HCT116 (cell line): ENCODE measurements around the gene HSD17B7. TPM values are rescaled to one million over a fixed set of nuclear protein-coding genes. Genes with fewer than 3 reads are reported as not detected.

Experiments used
- ATAC-seq: fragments of 200-7000 bp; cut with Tn5 transposase; 2 replicates; pipeline ENCODE4 v1.9.1; 2020; ENCODE audit warnings: mild to moderate bottlenecking, moderate library complexity
- BruUV-seq: library from RNA; stranded (reverse); fragments of 400-500 nt; replicated peaks from 2 replicates; lab custom pipeline; 2021; lab: Mats Ljungman, UMichigan
- CTCF ChIA-PET: fragments of 300-600 bp; sonication (Branson Sonifier 250); formaldehyde crosslinking; loops from one replicate; lab custom pipeline; 2021; ENCODE audit warnings: antibody characterized with exemption; lab: Charles Lee
- POLR2A ChIA-PET: fragments of 300-600, 350-600 bp; sonication (Branson Sonifier 250); formaldehyde crosslinking; loops from one replicate; lab custom pipeline; 2021; ENCODE audit warnings: antibody characterized with exemption; lab: Charles Lee
- RAD21 ChIA-PET, 2 experiments: fragments of 300-600 bp; sonication (Branson Sonifier 250); formaldehyde crosslinking; loops; one replicate each; lab custom pipeline; 2023; ENCODE audit warnings: low total read pairs in 2 of 2; ENCODE audit not compliant: uncharacterized antibody in 2 of 2, unreplicated experiment in 2 of 2, low non-redundant PET in 1 of 2; lab: Charles Lee
- DNase-seq: peaks from one replicate; pipeline ENCODE4 v3.0.0-alpha.2; 2010; ENCODE audit warnings: low read depth, low spot score
- H2AFZ ChIP-seq: fragments of 200-600 bp; shearing (Covaris generic), sonication (generic); 2 replicates; pipeline ENCODE4 v1.6.1; 2017; ENCODE audit warnings: low read depth, mixed run types, mixed read lengths, antibody characterized with exemption, low read length; ENCODE audit not compliant: poor library complexity, severe bottlenecking
- H3K27ac ChIP-seq: 2 replicates; pipeline ENCODE4 v1.5.1; 2012; ENCODE audit warnings: low read depth, low read length
- H3K27me3 ChIP-seq: fragments of 200-600 bp; sonication (generic); 2 replicates; pipeline ENCODE4 v1.6.1; 2016; ENCODE audit warnings: mixed run types, low read length, mixed read lengths; ENCODE audit not compliant: insufficient read depth
- H3K36me3 ChIP-seq, 2 experiments: fragments of 200-500 bp in 1 of 2; fragments of 200-600 bp in 1 of 2; sonication (Bioruptor generic) in 1 of 2; sonication (generic) in 1 of 2; 2 replicates each; pipeline versions ENCODE4 v1.5.1 to v1.6.1; 2014 to 2016; ENCODE audit warnings: low read length in 2 of 2, inconsistent platforms in 1 of 2, mixed read lengths in 1 of 2, mixed run types in 1 of 2; ENCODE audit not compliant: insufficient read depth in 2 of 2, control insufficient read depth in 1 of 2
- H3K4me1 ChIP-seq, 2 experiments: fragments of 200-600 bp in 1 of 2; sonication (generic) in 1 of 2; 2 replicates each; pipeline versions ENCODE4 v1.5.1 to v1.6.1; 2012 to 2017; ENCODE audit warnings: low read length in 2 of 2, inconsistent platforms in 1 of 2, mild to moderate bottlenecking in 1 of 2, mixed read lengths in 1 of 2, mixed run types in 1 of 2, moderate library complexity in 1 of 2; ENCODE audit not compliant: insufficient read depth in 2 of 2, control insufficient read depth in 1 of 2
- H3K4me2 ChIP-seq: fragments of 200-600 bp; sonication (generic); 2 replicates; pipeline ENCODE4 v1.6.1; 2017; ENCODE audit warnings: mixed run types, low read length, mixed read lengths
- H3K4me3 ChIP-seq, 2 experiments: fragments of 200-600 bp in 1 of 2; sonication (generic) in 1 of 2; replicated peaks in 1 of 2; 2 replicates each; pipeline ENCODE4 v1.5.1; 2011 to 2016; ENCODE audit warnings: low read length in 2 of 2, control low read depth in 1 of 2, low read depth in 1 of 2, mild to moderate bottlenecking in 1 of 2, mixed read lengths in 1 of 2, mixed run types in 1 of 2
- H3K79me2 ChIP-seq: fragments of 200-600 bp; sonication (generic); 2 replicates; pipeline ENCODE4 v1.6.1; 2017; ENCODE audit warnings: mild to moderate bottlenecking, mixed run types, low read length, moderate library complexity, mixed read lengths; ENCODE audit not compliant: insufficient read depth
- H3K9ac ChIP-seq: fragments of 200-600 bp; sonication (generic); 2 replicates; pipeline ENCODE4 v1.6.1; 2016; ENCODE audit warnings: low read length, mixed read lengths
- H3K9me2 ChIP-seq: fragments of 200-600 bp; sonication (generic), shearing (Covaris generic); 2 replicates; pipeline ENCODE4 v1.6.1; 2017; ENCODE audit warnings: mixed run types, mild to moderate bottlenecking, moderate library complexity; ENCODE audit not compliant: insufficient read depth
- H3K9me3 ChIP-seq, 2 experiments: fragments of 200-500 bp in 1 of 2; fragments of 200-600 bp in 1 of 2; sonication (Bioruptor generic) in 1 of 2; sonication (generic) in 1 of 2; 2 replicates each; pipeline ENCODE4 v1.6.1; 2014 to 2017; ENCODE audit warnings: low read length in 2 of 2, mixed read lengths in 2 of 2, inconsistent platforms in 1 of 2, low read depth in 1 of 2, mild to moderate bottlenecking in 1 of 2, mixed run types in 1 of 2, moderate library complexity in 1 of 2; ENCODE audit not compliant: control insufficient read depth in 1 of 2, insufficient read depth in 1 of 2
- H4K20me1 ChIP-seq: fragments of 200-600 bp; sonication (generic), shearing (Covaris generic); 2 replicates; pipeline ENCODE4 v1.6.1; 2017; ENCODE audit warnings: mixed run types, mild to moderate bottlenecking, moderate library complexity; ENCODE audit not compliant: insufficient read depth
- CBX3 ChIP-seq: IDR thresholded peaks from 2 replicates; pipeline ENCODE4 v1.6.1; 2012; ENCODE audit warnings: low read depth
- CEBPB ChIP-seq: IDR thresholded peaks from 2 replicates; pipeline ENCODE4 v1.6.1; 2012; ENCODE audit warnings: low read depth
- EGR1 ChIP-seq: IDR thresholded peaks from 2 replicates; pipeline ENCODE4 v1.6.1; 2012; ENCODE audit warnings: low read depth
- ELF1 ChIP-seq: IDR thresholded peaks from 2 replicates; pipeline ENCODE4 v1.6.1; 2012; ENCODE audit warnings: low read depth, borderline replicate concordance
- EZH2 ChIP-seq: fragments of 200-600 bp; sonication (generic); IDR thresholded peaks from 2 replicates; pipeline ENCODE4 v1.6.1; 2017; ENCODE audit warnings: antibody characterized with exemption, mixed run types
- EZH2phosphoT487 ChIP-seq: fragments of 200-600 bp; IDR thresholded peaks from 2 replicates; pipeline ENCODE4 v1.6.1; 2018; ENCODE audit warnings: antibody characterized with exemption, borderline replicate concordance
- FOSL1 ChIP-seq: IDR thresholded peaks from 2 replicates; pipeline ENCODE4 v1.6.1; 2012; ENCODE audit warnings: low read depth
- JUND ChIP-seq: IDR thresholded peaks from 2 replicates; pipeline ENCODE4 v1.6.1; 2012
- POLR2A ChIP-seq: IDR thresholded peaks from 2 replicates; pipeline ENCODE4 v1.7.0; 2011; ENCODE audit warnings: borderline replicate concordance; ENCODE audit not compliant: insufficient read depth, insufficient read length; ENCODE audit errors: extremely low read depth
- POLR2AphosphoS5 ChIP-seq: IDR thresholded peaks from 2 replicates; pipeline ENCODE4 v1.6.1; 2011; ENCODE audit warnings: mild to moderate bottlenecking, low read depth, low read length, moderate library complexity
- RAD21 ChIP-seq: IDR thresholded peaks from 2 replicates; pipeline ENCODE4 v1.6.1; 2012; ENCODE audit warnings: low read depth, mild to moderate bottlenecking
- SIN3A ChIP-seq: IDR thresholded peaks from 2 replicates; pipeline ENCODE4 v1.6.1; 2012; ENCODE audit warnings: low read depth
- SP1 ChIP-seq: IDR thresholded peaks from 2 replicates; pipeline ENCODE4 v1.6.1; 2012; ENCODE audit warnings: low read depth
- SRF ChIP-seq: IDR thresholded peaks from 2 replicates; pipeline ENCODE4 v1.6.1; 2012; ENCODE audit warnings: low read depth
- TCF7L2 ChIP-seq: IDR thresholded peaks from 2 replicates; pipeline ENCODE4 v1.7.0; 2011; ENCODE audit warnings: borderline replicate concordance, inconsistent platforms; ENCODE audit not compliant: insufficient read depth, insufficient read length; ENCODE audit errors: extremely low read depth
- ZFX ChIP-seq: fragments of 450-650 bp; IDR thresholded peaks from 2 replicates; pipeline ENCODE4 v1.6.1; 2017
- intact Hi-C: fragments of 100-400 bp; cut with micrococcal nuclease; formaldehyde crosslinking; loops from 2 replicates; pipeline ENCODE4 v1.10.0; 2022
- total RNA-seq: library from RNA; stranded (reverse); gene quantifications from one replicate; pipeline ENCODE4 v1.2.1, GENCODE V29; 2021; ENCODE audit not compliant: unreplicated experiment
- TF ChIP-seq, protein P1 (sequence below): IDR thresholded peaks from 2 replicates; pipeline ENCODE4 v1.6.1; 2012
- TF ChIP-seq, protein P2 (sequence below), 3 experiments: fragments of 200-600 bp in 1 of 3; sonication (generic) in 1 of 3; IDR thresholded peaks in 2 of 3; conservative IDR thresholded peaks in 1 of 3; 2 replicates each; pipeline ENCODE4 v1.5.1; 2012 to 2017; ENCODE audit warnings: low read depth in 2 of 3, low read length in 2 of 3, antibody characterized with exemption in 1 of 3, borderline replicate concordance in 1 of 3, control low read depth in 1 of 3, mild to moderate bottlenecking in 1 of 3, mixed read lengths in 1 of 3, mixed run types in 1 of 3, moderate library complexity in 1 of 3; ENCODE audit not compliant: insufficient read depth in 1 of 3
- TF ChIP-seq, protein P3 (sequence below): IDR thresholded peaks from 2 replicates; pipeline ENCODE4 v1.6.1; 2012; ENCODE audit warnings: low read depth
- TF ChIP-seq, protein P4 (sequence below): IDR thresholded peaks from 2 replicates; pipeline ENCODE4 v1.6.1; 2012

HSD17B7 gene
- total RNA-seq, 1 experiment from 2014 or later: 22.6 TPM

DNA sequence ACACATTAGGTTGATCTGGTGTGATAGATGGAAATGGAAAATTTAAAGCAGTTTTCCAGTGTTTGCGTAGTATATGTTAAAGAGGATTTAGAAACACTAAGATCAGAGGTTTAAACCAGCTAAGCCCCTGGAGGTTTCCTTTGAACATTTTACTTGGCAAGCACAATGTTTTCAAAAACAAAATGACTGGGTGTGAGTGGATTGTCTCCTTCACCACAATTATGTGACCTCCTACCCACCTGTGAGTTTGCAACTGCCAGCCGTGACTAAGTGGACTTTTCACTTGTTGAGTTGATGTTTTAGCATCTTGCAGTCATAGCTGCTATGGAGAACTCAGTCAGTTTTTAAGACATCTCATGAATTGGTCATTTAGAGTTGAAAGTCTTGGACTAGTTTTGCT lies 65.8 kb downstream of the HSD17B7 start:
- peak; percentile 66 for ATAC-seq
- no peak overlapping the region for H3K9ac ChIP-seq

DNA sequence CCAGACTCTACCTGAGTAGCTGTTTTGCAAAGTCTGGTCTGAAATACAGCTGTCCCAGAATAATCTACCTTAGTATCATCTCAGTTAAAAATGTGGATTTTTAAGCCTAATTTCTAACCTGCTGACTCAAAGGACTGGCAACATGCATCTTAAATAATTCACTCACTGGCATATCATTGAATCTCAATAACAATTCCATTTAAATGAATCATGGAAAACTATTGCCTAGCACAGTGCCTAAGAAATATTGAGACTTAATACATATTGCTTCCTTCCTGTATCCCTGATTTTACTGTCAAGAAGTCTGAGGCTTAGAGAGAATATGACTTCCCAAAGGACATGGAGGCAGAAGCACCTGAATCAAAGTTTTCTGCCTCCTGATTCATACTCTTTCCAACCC lies 67.3 kb downstream of the HSD17B7 start:
- ChIA-PET CTCF (interaction anchor here (1.6 to 1.8 kb wide), 2 partner anchors 10 to 21 kb away, joined by 4 read pairs; no protein-coding TSS in a partner anchor), POLR2A (no interaction called here), RAD21 (no interaction called here)
- Histone ChIP-seq H2AFZ (no peak overlapping the region), H3K4me3 (no peak overlapping the region), H3K4me2 (no peak overlapping the region), H3K4me1 (peaks cover 16 to 26% of the 10 kb centered on the region in 2 experiments), H3K27me3 (no peaks in the 10 kb centered on the region), H3K9me2 (no peaks in the 10 kb centered on the region), H3K79me2 (no peaks in the 10 kb centered on the region), H3K36me3 (no peaks in the 10 kb centered on the region), H3K27ac (no peak overlapping the region), H4K20me1 (no peaks in the 10 kb centered on the region), H3K9me3 (no peaks in the 10 kb centered on the region), H3K9ac (no peak overlapping the region)
- no TSS peak for BruUV-seq
- intact Hi-C loops: no loop called here
- ATAC-seq (no peak), DNase-seq (no peak)
- TF ChIP-seq, protein P1, sequence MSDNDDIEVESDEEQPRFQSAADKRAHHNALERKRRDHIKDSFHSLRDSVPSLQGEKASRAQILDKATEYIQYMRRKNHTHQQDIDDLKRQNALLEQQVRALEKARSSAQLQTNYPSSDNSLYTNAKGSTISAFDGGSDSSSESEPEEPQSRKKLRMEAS: no peak
- TF ChIP-seq, protein P2, sequence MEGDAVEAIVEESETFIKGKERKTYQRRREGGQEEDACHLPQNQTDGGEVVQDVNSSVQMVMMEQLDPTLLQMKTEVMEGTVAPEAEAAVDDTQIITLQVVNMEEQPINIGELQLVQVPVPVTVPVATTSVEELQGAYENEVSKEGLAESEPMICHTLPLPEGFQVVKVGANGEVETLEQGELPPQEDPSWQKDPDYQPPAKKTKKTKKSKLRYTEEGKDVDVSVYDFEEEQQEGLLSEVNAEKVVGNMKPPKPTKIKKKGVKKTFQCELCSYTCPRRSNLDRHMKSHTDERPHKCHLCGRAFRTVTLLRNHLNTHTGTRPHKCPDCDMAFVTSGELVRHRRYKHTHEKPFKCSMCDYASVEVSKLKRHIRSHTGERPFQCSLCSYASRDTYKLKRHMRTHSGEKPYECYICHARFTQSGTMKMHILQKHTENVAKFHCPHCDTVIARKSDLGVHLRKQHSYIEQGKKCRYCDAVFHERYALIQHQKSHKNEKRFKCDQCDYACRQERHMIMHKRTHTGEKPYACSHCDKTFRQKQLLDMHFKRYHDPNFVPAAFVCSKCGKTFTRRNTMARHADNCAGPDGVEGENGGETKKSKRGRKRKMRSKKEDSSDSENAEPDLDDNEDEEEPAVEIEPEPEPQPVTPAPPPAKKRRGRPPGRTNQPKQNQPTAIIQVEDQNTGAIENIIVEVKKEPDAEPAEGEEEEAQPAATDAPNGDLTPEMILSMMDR (IDR thresholded peaks at IDR 0.05 in 2 of 3, conservative IDR thresholded peaks at IDR 0.05 in 1 of 3; ENCODE audit: borderline replicate concordance in 1 of 3, insufficient read depth in 1 of 3, low read depth in 2 of 3, low read length in 2 of 3): no peak
- TF ChIP-seq CEBPB: no peak
- TF ChIP-seq, protein P3, sequence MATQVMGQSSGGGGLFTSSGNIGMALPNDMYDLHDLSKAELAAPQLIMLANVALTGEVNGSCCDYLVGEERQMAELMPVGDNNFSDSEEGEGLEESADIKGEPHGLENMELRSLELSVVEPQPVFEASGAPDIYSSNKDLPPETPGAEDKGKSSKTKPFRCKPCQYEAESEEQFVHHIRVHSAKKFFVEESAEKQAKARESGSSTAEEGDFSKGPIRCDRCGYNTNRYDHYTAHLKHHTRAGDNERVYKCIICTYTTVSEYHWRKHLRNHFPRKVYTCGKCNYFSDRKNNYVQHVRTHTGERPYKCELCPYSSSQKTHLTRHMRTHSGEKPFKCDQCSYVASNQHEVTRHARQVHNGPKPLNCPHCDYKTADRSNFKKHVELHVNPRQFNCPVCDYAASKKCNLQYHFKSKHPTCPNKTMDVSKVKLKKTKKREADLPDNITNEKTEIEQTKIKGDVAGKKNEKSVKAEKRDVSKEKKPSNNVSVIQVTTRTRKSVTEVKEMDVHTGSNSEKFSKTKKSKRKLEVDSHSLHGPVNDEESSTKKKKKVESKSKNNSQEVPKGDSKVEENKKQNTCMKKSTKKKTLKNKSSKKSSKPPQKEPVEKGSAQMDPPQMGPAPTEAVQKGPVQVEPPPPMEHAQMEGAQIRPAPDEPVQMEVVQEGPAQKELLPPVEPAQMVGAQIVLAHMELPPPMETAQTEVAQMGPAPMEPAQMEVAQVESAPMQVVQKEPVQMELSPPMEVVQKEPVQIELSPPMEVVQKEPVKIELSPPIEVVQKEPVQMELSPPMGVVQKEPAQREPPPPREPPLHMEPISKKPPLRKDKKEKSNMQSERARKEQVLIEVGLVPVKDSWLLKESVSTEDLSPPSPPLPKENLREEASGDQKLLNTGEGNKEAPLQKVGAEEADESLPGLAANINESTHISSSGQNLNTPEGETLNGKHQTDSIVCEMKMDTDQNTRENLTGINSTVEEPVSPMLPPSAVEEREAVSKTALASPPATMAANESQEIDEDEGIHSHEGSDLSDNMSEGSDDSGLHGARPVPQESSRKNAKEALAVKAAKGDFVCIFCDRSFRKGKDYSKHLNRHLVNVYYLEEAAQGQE: no peak
- TF ChIP-seq TCF7L2: no peak

More for the DNA sequence above, 65.8 kb downstream of the HSD17B7 start:
- ChIA-PET CTCF (interaction anchor here (1.1 to 1.8 kb wide), 4 partner anchors 22 to 460 kb away, joined by 3 to 4 read pairs (median 3); no protein-coding TSS in a partner anchor), POLR2A (no interaction called here), RAD21 (no interaction called here)
- Histone ChIP-seq H3K4me1 (peaks cover 16 to 26% of the 10 kb centered on the region in 2 experiments), H2AFZ (peak overlapping the region; percentile 14), H3K4me3 (no peak overlapping the region), H3K79me2 (no peaks in the 10 kb centered on the region), H3K9me3 (no peaks in the 10 kb centered on the region), H3K27me3 (no peaks in the 10 kb centered on the region), H3K4me2 (peak overlapping the region; percentile 35), H4K20me1 (no peaks in the 10 kb centered on the region), H3K36me3 (no peaks in the 10 kb centered on the region), H3K9me2 (no peaks in the 10 kb centered on the region), H3K27ac (no peak overlapping the region)
- no TSS peak for BruUV-seq
- DNase-seq: peak; percentile 50
- intact Hi-C loops: no loop called here
- TF ChIP-seq EGR1: no peak
- TF ChIP-seq EZH2: no peak
- TF ChIP-seq EZH2phosphoT487: no peak
- no peak for TF ChIP-seq SRF
- no peak for TF ChIP-seq POLR2A
- no peak for TF ChIP-seq POLR2AphosphoS5
- TF ChIP-seq SP1: peak; percentile 61
- TF ChIP-seq, protein P4, sequence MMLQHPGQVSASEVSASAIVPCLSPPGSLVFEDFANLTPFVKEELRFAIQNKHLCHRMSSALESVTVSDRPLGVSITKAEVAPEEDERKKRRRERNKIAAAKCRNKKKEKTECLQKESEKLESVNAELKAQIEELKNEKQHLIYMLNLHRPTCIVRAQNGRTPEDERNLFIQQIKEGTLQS: 0 out of 2 replicates have a peak, but pooled peaks have one; percentile 9
- peak; percentile 47; the same call in 1 of the 2 replicates for TF ChIP-seq SIN3A
- peak; percentile 55 for TF ChIP-seq CBX3
- no peak for TF ChIP-seq ELF1
- no peak for TF ChIP-seq ZFX
- TF ChIP-seq JUND: peak; percentile 56
- TF ChIP-seq, protein P1: 0 out of 2 replicates have a peak, but pooled peaks have one; percentile 18
- TF ChIP-seq RAD21: no peak
- TF ChIP-seq CEBPB: peak; percentile 42
- TF ChIP-seq FOSL1: peak; percentile 46; the same call in 1 of the 2 replicates
